Upper lobe of right lung (tissue), 1 donor: ENCODE data around the gene MST1R. TPM values are rescaled to one million over a fixed set of nuclear protein-coding genes. Genes with fewer than 3 reads are reported as not detected.
A peak's percentile ranks its signal among the peaks of the same experiment; 100 is the strongest.

Experiments used
- ATAC-seq: fragments of 200-7000 bp; cut with Tn5 transposase; one replicate; pipeline ENCODE4 v1.9.1; 2020; ENCODE audit warnings: mild to moderate bottlenecking, moderate library complexity
- DNase-seq: peaks from one replicate; pipeline ENCODE4 v3.0.0-alpha.2; 2020
- H3K27ac ChIP-seq: fragments of 200-600 bp; one replicate; pipeline ENCODE4 v1.8.0; 2022
- H3K27me3 ChIP-seq: fragments of 200-600 bp; one replicate; pipeline ENCODE4 v1.8.0; 2022; ENCODE audit warnings: mild to moderate bottlenecking
- H3K36me3 ChIP-seq: fragments of 200-600 bp; one replicate; pipeline ENCODE4 v1.8.0; 2022
- H3K4me1 ChIP-seq: fragments of 200-600 bp; one replicate; pipeline ENCODE4 v1.8.0; 2022
- H3K4me3 ChIP-seq: fragments of 200-600 bp; one replicate; pipeline ENCODE4 v1.8.0; 2022; ENCODE audit warnings: mild to moderate bottlenecking
- H3K9me3 ChIP-seq: fragments of 200-600 bp; one replicate; pipeline ENCODE4 v1.8.0; 2022
- intact Hi-C: fragments of 100-400 bp; cut with DNase I; formaldehyde crosslinking; loops from one replicate; pipeline ENCODE4 v1.11.0; 2022
- total RNA-seq: library from RNA; stranded (reverse); fragmentation: NEBNext Ultra II Directional; extraction: Animal tissue kit (Norgen Biotek cat#: 25700); gene quantifications from one replicate; pipeline ENCODE4 v1.2.1, GENCODE V29; 2021
- TF ChIP-seq, protein P1 (sequence below): fragments of 200-600 bp; IDR thresholded peaks from one replicate; pipeline ENCODE4 v1.8.0; 2022; ENCODE audit warnings: antibody characterized with exemption
- donor health status: DM: no; HTN: yes; CAD: no; lungs with severe emphysema.

Gene MST1R
- total RNA-seq, 1 donor from 2014 or later = 46.2 TPM

DNA sequence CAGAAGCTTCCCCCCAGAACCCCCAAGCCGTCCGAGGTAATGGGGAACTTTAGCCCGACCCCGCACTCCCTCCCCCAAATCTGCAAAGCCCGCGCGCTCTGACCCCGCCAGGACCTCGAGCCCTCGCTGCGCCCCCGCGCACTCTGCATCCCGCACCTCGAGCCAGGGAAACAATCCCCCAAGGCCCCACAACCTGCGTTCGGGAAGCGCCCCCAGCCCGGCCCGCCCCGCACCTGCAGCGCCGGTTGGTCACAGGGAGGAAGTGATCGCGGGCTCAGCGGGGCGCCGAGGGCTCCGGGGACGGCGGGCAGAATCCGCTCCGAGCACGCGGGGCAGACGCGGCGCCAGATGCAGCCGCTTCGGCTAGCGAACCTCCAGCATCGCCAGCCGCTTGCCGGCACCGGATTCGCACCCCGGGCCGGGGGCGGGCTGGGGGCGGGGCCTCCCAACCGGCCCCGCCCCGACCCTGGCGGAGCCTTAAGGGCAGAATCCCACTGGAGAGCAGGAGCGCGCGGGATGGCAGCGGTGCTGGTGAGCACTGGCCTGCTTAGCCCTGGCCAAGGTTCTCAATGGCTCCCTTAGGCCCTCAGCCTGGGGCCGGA, 34.0 kb downstream of the MST1R start, which contains the start of gene CAMKV:
Gene CAMKV (minus strand): TSS at position 382 of the 602 bp plus-strand sequence. CDS start 7,518 bp downstream, outside the sequence.
- no peaks in the 10 kb centered on the region for H3K9me3 ChIP-seq
- ATAC-seq (no peak), DNase-seq (no peak)
- H3K27ac ChIP-seq = no peak within 1 kb of the TSS
- H3K4me1 ChIP-seq = peaks cover 8% of the 10 kb centered on the region
- TF ChIP-seq, protein P1, sequence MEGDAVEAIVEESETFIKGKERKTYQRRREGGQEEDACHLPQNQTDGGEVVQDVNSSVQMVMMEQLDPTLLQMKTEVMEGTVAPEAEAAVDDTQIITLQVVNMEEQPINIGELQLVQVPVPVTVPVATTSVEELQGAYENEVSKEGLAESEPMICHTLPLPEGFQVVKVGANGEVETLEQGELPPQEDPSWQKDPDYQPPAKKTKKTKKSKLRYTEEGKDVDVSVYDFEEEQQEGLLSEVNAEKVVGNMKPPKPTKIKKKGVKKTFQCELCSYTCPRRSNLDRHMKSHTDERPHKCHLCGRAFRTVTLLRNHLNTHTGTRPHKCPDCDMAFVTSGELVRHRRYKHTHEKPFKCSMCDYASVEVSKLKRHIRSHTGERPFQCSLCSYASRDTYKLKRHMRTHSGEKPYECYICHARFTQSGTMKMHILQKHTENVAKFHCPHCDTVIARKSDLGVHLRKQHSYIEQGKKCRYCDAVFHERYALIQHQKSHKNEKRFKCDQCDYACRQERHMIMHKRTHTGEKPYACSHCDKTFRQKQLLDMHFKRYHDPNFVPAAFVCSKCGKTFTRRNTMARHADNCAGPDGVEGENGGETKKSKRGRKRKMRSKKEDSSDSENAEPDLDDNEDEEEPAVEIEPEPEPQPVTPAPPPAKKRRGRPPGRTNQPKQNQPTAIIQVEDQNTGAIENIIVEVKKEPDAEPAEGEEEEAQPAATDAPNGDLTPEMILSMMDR = no peak
- H3K36me3 ChIP-seq = no peaks in the 10 kb centered on the region
- peak within 1 kb of the TSS; percentile 31 for H3K4me3 ChIP-seq
- intact Hi-C loops = no loop called here
- peaks cover 33% of the 10 kb centered on the region for H3K27me3 ChIP-seq

- peaks cover 33% of the 10 kb centered on the region for H3K27me3 ChIP-seq
- H3K27ac ChIP-seq = no peak overlapping the region
- TF ChIP-seq, protein P1 = no peak
- H3K36me3 ChIP-seq = no peaks in the 10 kb centered on the region
- no peaks in the 10 kb centered on the region for H3K9me3 ChIP-seq
- DNase-seq = no peak
- H3K4me3 ChIP-seq = peak overlapping the region; percentile 31
- peaks cover 8% of the 10 kb centered on the region for H3K4me1 ChIP-seq
- intact Hi-C loops = no loop called here
- no peak for ATAC-seq
Observed at GRCh38 chr3:49868862-49869466, 34.7 kb downstream of the MST1R start.

GRCh38 chr3:49867871-49868321, 35.8 kb downstream of the MST1R start:
- intact Hi-C loops = no loop called here
- Histone ChIP-seq H3K9me3 (no peaks in the 10 kb centered on the region), H3K36me3 (no peaks in the 10 kb centered on the region), H3K27me3 (peaks cover 33% of the 10 kb centered on the region), H3K4me3 (no peak overlapping the region), H3K4me1 (peaks cover 8% of the 10 kb centered on the region), H3K27ac (no peak overlapping the region)
- ATAC-seq (peak; percentile 12), DNase-seq (no peak)
- TF ChIP-seq, protein P1 = no peak

DNA sequence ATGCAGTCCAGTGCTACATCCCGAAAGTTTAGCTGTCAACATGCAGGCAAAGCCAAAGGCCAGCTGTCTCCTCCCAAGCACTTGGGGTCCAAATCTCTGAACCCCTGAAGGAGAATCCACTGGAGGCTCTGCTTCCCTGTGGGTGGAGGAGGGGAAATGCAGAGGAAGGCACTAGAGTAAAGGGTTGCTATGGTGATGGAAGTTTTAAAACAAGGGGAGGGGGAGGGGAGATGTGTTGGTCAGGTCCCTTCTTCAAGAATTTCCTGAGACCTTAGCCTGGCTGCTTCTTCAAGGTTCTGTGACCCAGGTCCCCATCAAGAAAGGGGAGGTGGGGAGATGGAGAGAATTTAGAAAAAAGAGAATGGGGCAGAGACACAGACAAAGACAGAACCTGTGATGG, 36.3 kb downstream of the MST1R start:
- H3K27me3 ChIP-seq = peaks cover 33% of the 10 kb centered on the region
- ATAC-seq (no peak), DNase-seq (no peak)
- TF ChIP-seq, protein P1 = no peak
- no peak overlapping the region for H3K4me3 ChIP-seq
- H3K36me3 ChIP-seq = no peaks in the 10 kb centered on the region
- H3K9me3 ChIP-seq = no peaks in the 10 kb centered on the region
- intact Hi-C loops = no loop called here
- H3K4me1 ChIP-seq = peaks cover 8% of the 10 kb centered on the region
- H3K27ac ChIP-seq = no peak overlapping the region

DNA sequence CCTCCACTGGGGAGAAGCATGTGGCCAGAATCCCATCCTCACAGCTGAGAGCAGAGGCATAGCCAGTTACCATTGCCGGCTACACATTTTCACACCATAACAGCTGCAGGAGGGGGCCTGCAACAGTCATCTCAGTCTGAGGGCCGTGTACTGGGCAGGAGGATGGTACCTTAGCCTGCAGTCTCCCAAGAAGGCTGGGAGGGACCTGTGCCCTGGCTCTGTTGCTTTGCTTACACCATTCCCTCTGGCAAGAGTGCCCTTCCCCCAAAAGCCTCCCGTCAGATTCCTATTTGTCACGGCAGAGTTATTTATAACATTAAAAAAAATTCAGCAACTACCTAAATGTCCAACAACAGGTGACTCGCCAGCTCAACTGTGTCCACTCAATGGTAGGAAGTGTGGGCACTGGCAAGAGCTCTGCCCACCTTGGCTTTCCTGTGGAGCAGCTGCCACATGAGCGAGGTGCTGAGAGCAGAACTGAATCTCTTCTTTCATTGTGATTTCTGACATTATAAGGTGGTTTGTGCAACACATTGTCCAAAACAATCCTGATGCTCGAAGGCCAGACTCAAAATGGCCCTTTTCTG, 38.4 kb downstream of the MST1R start:
- H3K4me1 ChIP-seq = peaks cover 8% of the 10 kb centered on the region
- no peak overlapping the region for H3K4me3 ChIP-seq
- peaks cover 27% of the 10 kb centered on the region for H3K27me3 ChIP-seq
- H3K36me3 ChIP-seq = no peaks in the 10 kb centered on the region
- H3K9me3 ChIP-seq = no peaks in the 10 kb centered on the region
- no peak for DNase-seq
- intact Hi-C loops = no loop called here
- no peak for ATAC-seq
- no peak overlapping the region for H3K27ac ChIP-seq
- TF ChIP-seq, protein P1 = no peak
